ENCODE measurements around the gene NFU1. TPM values are rescaled to one million over a fixed set of nuclear protein-coding genes. Genes with fewer than 3 reads are reported as not detected.

NFU1 gene
- polyA plus RNA-seq, 1 donor (not counting 4 experiments of a cell fraction or from before 2014, with no cell fraction given) = 53.7 TPM

GRCh38 chr2:69416147-69416546 is 21.1 kb downstream of the NFU1 start:
- no peaks in the 10 kb centered on the region for H3K9me1 ChIP-seq (ENCODE audit: control insufficient read depth, extremely low read depth, insufficient read depth, low read length)
- no peak for FAIRE-seq
- no peak overlapping the region for H3K4me2 ChIP-seq (ENCODE audit: control insufficient read depth, extremely low read depth, insufficient read depth, low read depth, low read length)
- H3K27ac ChIP-seq (ENCODE audit: control insufficient read depth, insufficient read depth, low read length) = no peak overlapping the region
- no peaks in the 10 kb centered on the region for H3K4me1 ChIP-seq (ENCODE audit: control insufficient read depth, extremely low read depth, insufficient read depth, low read length)
- no peak overlapping the region for H3K4me3 ChIP-seq (ENCODE audit: control insufficient read depth in 2 of 3, extremely low read depth in 1 of 3, insufficient read depth in 2 of 3, low read depth in 1 of 3, low read length in 3 of 3)
- no peaks in the 10 kb centered on the region for H4K20me1 ChIP-seq (ENCODE audit: control insufficient read depth, extremely low read depth, insufficient read depth, low read length)
- DNase-seq (ENCODE audit: low read depth, low spot score) = no peak
- peaks cover 2 to 3% of the 10 kb centered on the region in 2 experiments for H3K36me3 ChIP-seq (ENCODE audit: control insufficient read depth in 2 of 2, extremely low read depth in 1 of 2, insufficient read depth in 2 of 2, low read length in 2 of 2)
- H3K9me3 ChIP-seq (ENCODE audit: control insufficient read depth, low read depth, low read length) = no peaks in the 10 kb centered on the region
- no peaks in the 10 kb centered on the region for H3K27me3 ChIP-seq (ENCODE audit: control insufficient read depth, extremely low read depth, insufficient read depth, low read length)
- no peak overlapping the region for H2AFZ ChIP-seq (ENCODE audit: control insufficient read depth, low read length)
- H3K9ac ChIP-seq (ENCODE audit: control insufficient read depth, extremely low read depth, insufficient read depth, low read length) = no peak overlapping the region
- no peaks in the 10 kb centered on the region for H3K79me2 ChIP-seq (ENCODE audit: control insufficient read depth, insufficient read depth, low read length)
- TF ChIP-seq EZH2 (IDR thresholded peaks at IDR 0.05; ENCODE audit: low read length) = no peak
- no peak for TF ChIP-seq CTCF (optimal IDR thresholded peaks at IDR 0.05 in 1 of 3, IDR thresholded peaks at IDR 0.05 in 1 of 3, conservative IDR thresholded peaks at IDR 0.05 in 1 of 3; ENCODE audit: extremely low read depth in 1 of 3, insufficient read depth in 2 of 3, low read length in 3 of 3)
- dilution Hi-C loops (cut with MboI; ENCODE audit: extremely low pct_ligation_motif_present, low sequenced_read_pairs) = no loop called here

- no peaks in the 10 kb centered on the region for H3K9me3 ChIP-seq (ENCODE audit: control insufficient read depth, low read depth, low read length)
- no peaks in the 10 kb centered on the region for H3K27me3 ChIP-seq (ENCODE audit: control insufficient read depth, extremely low read depth, insufficient read depth, low read length)
- dilution Hi-C loops (cut with MboI; ENCODE audit: extremely low pct_ligation_motif_present, low sequenced_read_pairs) = no loop called here
- no peak overlapping the region for H2AFZ ChIP-seq (ENCODE audit: control insufficient read depth, low read length)
- H3K4me1 ChIP-seq (ENCODE audit: control insufficient read depth, extremely low read depth, insufficient read depth, low read length) = peaks cover 5% of the 10 kb centered on the region
- no peak overlapping the region for H3K4me2 ChIP-seq (ENCODE audit: control insufficient read depth, extremely low read depth, insufficient read depth, low read depth, low read length)
- no peak overlapping the region for H3K4me3 ChIP-seq (ENCODE audit: control insufficient read depth in 2 of 3, extremely low read depth in 1 of 3, insufficient read depth in 2 of 3, low read depth in 1 of 3, low read length in 3 of 3)
- no peaks in the 10 kb centered on the region for H3K9me1 ChIP-seq (ENCODE audit: control insufficient read depth, extremely low read depth, insufficient read depth, low read length)
- no peaks in the 10 kb centered on the region for H3K79me2 ChIP-seq (ENCODE audit: control insufficient read depth, insufficient read depth, low read length)
- peaks cover 2 to 6% of the 10 kb centered on the region in 2 experiments for H3K36me3 ChIP-seq (ENCODE audit: control insufficient read depth in 2 of 2, extremely low read depth in 1 of 2, insufficient read depth in 2 of 2, low read length in 2 of 2)
- no peak for DNase-seq (ENCODE audit: low read depth, low spot score)
- FAIRE-seq = no peak
- H3K9ac ChIP-seq (ENCODE audit: control insufficient read depth, extremely low read depth, insufficient read depth, low read length) = no peak overlapping the region
- H4K20me1 ChIP-seq (ENCODE audit: control insufficient read depth, extremely low read depth, insufficient read depth, low read length) = no peaks in the 10 kb centered on the region
- H3K27ac ChIP-seq (ENCODE audit: control insufficient read depth, insufficient read depth, low read length) = no peak overlapping the region
- TF ChIP-seq EZH2 (IDR thresholded peaks at IDR 0.05; ENCODE audit: low read length) = no peak
Observed at GRCh38 chr2:69411120-69411519, 26.1 kb downstream of the NFU1 start.

GRCh38 chr2:69405306-69405705 is 31.9 kb downstream of the NFU1 start:
- Histone ChIP-seq H3K4me1 (ENCODE audit: control insufficient read depth, extremely low read depth, insufficient read depth, low read length) (peaks cover 5% of the 10 kb centered on the region), H3K27ac (ENCODE audit: control insufficient read depth, insufficient read depth, low read length) (no peak overlapping the region), H3K9me3 (ENCODE audit: control insufficient read depth, low read depth, low read length) (no peaks in the 10 kb centered on the region), H3K36me3 (ENCODE audit: control insufficient read depth in 2 of 2, extremely low read depth in 1 of 2, insufficient read depth in 2 of 2, low read length in 2 of 2) (peaks cover 4 to 6% of the 10 kb centered on the region in 2 experiments), H3K4me2 (ENCODE audit: control insufficient read depth, extremely low read depth, insufficient read depth, low read depth, low read length) (no peak overlapping the region), H3K9ac (ENCODE audit: control insufficient read depth, extremely low read depth, insufficient read depth, low read length) (no peak overlapping the region), H4K20me1 (ENCODE audit: control insufficient read depth, extremely low read depth, insufficient read depth, low read length) (no peaks in the 10 kb centered on the region), H3K79me2 (ENCODE audit: control insufficient read depth, insufficient read depth, low read length) (no peaks in the 10 kb centered on the region), H3K27me3 (ENCODE audit: control insufficient read depth, extremely low read depth, insufficient read depth, low read length) (no peaks in the 10 kb centered on the region), H3K9me1 (ENCODE audit: control insufficient read depth, extremely low read depth, insufficient read depth, low read length) (no peaks in the 10 kb centered on the region), H2AFZ (ENCODE audit: control insufficient read depth, low read length) (no peak overlapping the region), H3K4me3 (ENCODE audit: control insufficient read depth in 2 of 3, extremely low read depth in 1 of 3, insufficient read depth in 2 of 3, low read depth in 1 of 3, low read length in 3 of 3) (no peak overlapping the region)
- dilution Hi-C loops (cut with MboI; ENCODE audit: extremely low pct_ligation_motif_present, low sequenced_read_pairs) = no loop called here
- TF ChIP-seq EZH2 (IDR thresholded peaks at IDR 0.05; ENCODE audit: low read length) = no peak
- TF ChIP-seq CTCF (optimal IDR thresholded peaks at IDR 0.05 in 1 of 3, IDR thresholded peaks at IDR 0.05 in 1 of 3, conservative IDR thresholded peaks at IDR 0.05 in 1 of 3; ENCODE audit: extremely low read depth in 1 of 3, insufficient read depth in 2 of 3, low read length in 3 of 3) = no peak
- no peak for FAIRE-seq
- no peak for DNase-seq (ENCODE audit: low read depth, low spot score)
